Neural cell (in vitro differentiated cells): ENCODE measurements around the gene EEF1AKMT3. TPM values are rescaled to one million over a fixed set of nuclear protein-coding genes. Genes with fewer than 3 reads are reported as not detected.

Experiments used
- H2AFZ ChIP-seq: fragments of 200-600, 300-800 bp; sonication (generic), shearing (Covaris generic); 2 replicates; pipeline ENCODE4 v1.6.0; 2014; ENCODE audit warnings: low read depth, mild to moderate bottlenecking, antibody characterized with exemption, low read length, moderate library complexity
- H3F3A ChIP-seq: fragments of 200-600 bp; shearing (Covaris generic); 2 replicates; pipeline ENCODE4 v1.6.1; 2016; ENCODE audit warnings: mild to moderate bottlenecking, moderate library complexity, mixed read lengths, antibody characterized with exemption, low read length; ENCODE audit not compliant: insufficient read depth, poor library complexity, severe bottlenecking
- H3K27ac ChIP-seq: fragments of 200-600, 300-800 bp; sonication (generic), shearing (Covaris generic); 2 replicates; pipeline ENCODE4 v1.5.1; 2014; ENCODE audit warnings: mild to moderate bottlenecking, low read length, moderate library complexity
- H3K27me3 ChIP-seq: fragments of 300-800, 200-600 bp; sonication (generic), shearing (Covaris generic); 2 replicates; pipeline ENCODE4 v1.6.0; 2014; ENCODE audit warnings: mild to moderate bottlenecking, low read depth, low read length, moderate library complexity; ENCODE audit not compliant: insufficient read depth
- H3K36me3 ChIP-seq: fragments of 300-800, 200-600 bp; sonication (generic), shearing (Covaris generic); 2 replicates; pipeline ENCODE4 v1.5.1; 2014; ENCODE audit warnings: mild to moderate bottlenecking, antibody characterized with exemption, low read length, moderate library complexity; ENCODE audit not compliant: insufficient read depth
- H3K4me2 ChIP-seq: fragments of 300-800, 200-600 bp; sonication (generic), shearing (Covaris generic); 2 replicates; pipeline ENCODE4 v1.6.0; 2014; ENCODE audit warnings: mild to moderate bottlenecking, low read length
- H3K4me3 ChIP-seq: fragments of 300-800, 200-600 bp; sonication (generic), shearing (Covaris generic); 2 replicates; pipeline ENCODE4 v1.5.1; 2014; ENCODE audit warnings: mild to moderate bottlenecking, low read length, moderate library complexity
- H3K79me2 ChIP-seq: fragments of 200-600 bp; shearing (Covaris generic); replicated peaks from 2 replicates; pipeline ENCODE4 v1.6.0; 2014; ENCODE audit warnings: mild to moderate bottlenecking, low read length, moderate library complexity; ENCODE audit not compliant: insufficient read depth
- H3K9ac ChIP-seq: fragments of 300-800, 200-600 bp; sonication (generic), shearing (Covaris generic); 2 replicates; pipeline ENCODE4 v1.6.1; 2016; ENCODE audit warnings: mild to moderate bottlenecking, low read length, mixed read lengths
- H3K9me2 ChIP-seq: fragments of 200-600 bp; shearing (Covaris generic); 2 replicates; pipeline ENCODE4 v1.6.1; 2016; ENCODE audit warnings: mild to moderate bottlenecking, low read length, mixed read lengths; ENCODE audit not compliant: insufficient read depth
- H3K9me3 ChIP-seq: fragments of 200-600, 300-800 bp; sonication (generic), shearing (Covaris generic); 2 replicates; pipeline ENCODE4 v1.6.1; 2016; ENCODE audit warnings: mild to moderate bottlenecking, mixed run types, low read length, moderate library complexity, mixed read lengths
- H4K20me1 ChIP-seq: fragments of 200-600 bp; shearing (Covaris generic); 2 replicates; pipeline ENCODE4 v1.6.1; 2016; ENCODE audit warnings: mild to moderate bottlenecking, mixed run types; ENCODE audit not compliant: insufficient read depth
- EP300 ChIP-seq: fragments of 450-650 bp; conservative IDR thresholded peaks from 2 replicates; pipeline ENCODE4 v1.6.1; 2014; ENCODE audit warnings: antibody characterized with exemption, mild to moderate bottlenecking, moderate library complexity; ENCODE audit not compliant: poor library complexity, severe bottlenecking
- EZH2 ChIP-seq: fragments of 200-600, 300-800 bp; shearing (Covaris generic), sonication (generic); IDR thresholded peaks from 2 replicates; pipeline ENCODE4 v1.6.1; 2014; ENCODE audit warnings: antibody characterized with exemption, low read length, borderline replicate concordance, mild to moderate bottlenecking; ENCODE audit not compliant: insufficient read depth, poor library complexity, severe bottlenecking
- MXI1 ChIP-seq: fragments of 450-650 bp; conservative IDR thresholded peaks from 2 replicates; pipeline ENCODE4 v1.6.1; 2014; ENCODE audit warnings: antibody characterized with exemption, mild to moderate bottlenecking; ENCODE audit not compliant: poor library complexity, severe bottlenecking
- POLR2AphosphoS5 ChIP-seq: IDR thresholded peaks from 2 replicates; pipeline ENCODE4 v1.6.1; 2012
- RAD21 ChIP-seq: fragments of 450-650 bp; conservative IDR thresholded peaks from 2 replicates; pipeline ENCODE4 v1.6.1; 2014; ENCODE audit warnings: antibody characterized with exemption, mild to moderate bottlenecking, moderate library complexity
- SMC3 ChIP-seq: fragments of 450-650 bp; conservative IDR thresholded peaks from 2 replicates; pipeline ENCODE4 v1.6.1; 2014; ENCODE audit warnings: antibody characterized with exemption, mild to moderate bottlenecking, moderate library complexity; ENCODE audit not compliant: poor library complexity
- TAF1 ChIP-seq: IDR thresholded peaks from 2 replicates; pipeline ENCODE4 v1.6.1; 2012; ENCODE audit warnings: low read depth
- polyA plus RNA-seq: library from polyadenylated mRNA; depleted of rRNA; stranded (reverse); fragments of >200 nt; gene quantifications from 2 replicates; pipeline ENCODE4 v1.2.3, GENCODE V29; 2014
- TF ChIP-seq, protein P1 (sequence below): IDR thresholded peaks from 2 replicates; pipeline ENCODE4 v1.6.1; 2012; ENCODE audit warnings: borderline replicate concordance
- TF ChIP-seq, protein P2 (sequence below): fragments of 450-650 bp; IDR thresholded peaks from 2 replicates; pipeline ENCODE4 v1.5.1; 2014; ENCODE audit warnings: antibody characterized with exemption, mild to moderate bottlenecking, moderate library complexity; ENCODE audit not compliant: poor library complexity, severe bottlenecking

The EEF1AKMT3 gene
- polyA plus RNA-seq, 1 donor from 2014 or later, result 1.6 TPM

DNA sequence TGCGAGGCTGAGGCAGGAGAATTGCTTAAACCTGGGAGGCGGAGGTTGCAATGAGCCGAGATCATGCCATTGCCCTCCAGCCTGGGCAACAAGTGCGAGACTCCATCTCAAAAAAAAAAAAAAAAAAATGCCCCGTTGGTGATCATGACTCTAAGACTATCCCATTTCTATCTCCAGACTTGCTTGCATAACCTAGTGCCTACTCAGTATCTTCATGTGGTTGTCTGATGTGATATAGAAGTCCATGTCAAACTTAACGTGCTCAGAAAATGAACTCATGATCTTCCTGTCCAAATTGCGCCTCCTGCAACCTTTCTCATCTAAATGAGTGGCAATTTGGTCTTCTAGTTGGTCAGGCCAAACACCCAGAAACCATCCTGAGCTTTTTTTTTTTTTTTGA lies 5.5 kb downstream of the EEF1AKMT3 start:
- Histone ChIP-seq H3K9me2 (no peaks in the 10 kb centered on the region), H3K9me3 (no peaks in the 10 kb centered on the region), H3K36me3 (no peaks in the 10 kb centered on the region), H2AFZ (no peak overlapping the region), H4K20me1 (no peaks in the 10 kb centered on the region), H3K9ac (no peak overlapping the region), H3K27me3 (no peaks in the 10 kb centered on the region), H3K27ac (no peak overlapping the region), H3K79me2 (peaks cover 3% of the 10 kb centered on the region), H3F3A (no peaks in the 10 kb centered on the region), H3K4me3 (no peak overlapping the region), H3K4me2 (no peak overlapping the region)
- TF ChIP-seq POLR2AphosphoS5 (no peak), SMC3 (no peak), MXI1 (no peak), TAF1 (no peak), EZH2 (no peak), RAD21 (no peak), EP300 (no peak)
- TF ChIP-seq, protein P1, sequence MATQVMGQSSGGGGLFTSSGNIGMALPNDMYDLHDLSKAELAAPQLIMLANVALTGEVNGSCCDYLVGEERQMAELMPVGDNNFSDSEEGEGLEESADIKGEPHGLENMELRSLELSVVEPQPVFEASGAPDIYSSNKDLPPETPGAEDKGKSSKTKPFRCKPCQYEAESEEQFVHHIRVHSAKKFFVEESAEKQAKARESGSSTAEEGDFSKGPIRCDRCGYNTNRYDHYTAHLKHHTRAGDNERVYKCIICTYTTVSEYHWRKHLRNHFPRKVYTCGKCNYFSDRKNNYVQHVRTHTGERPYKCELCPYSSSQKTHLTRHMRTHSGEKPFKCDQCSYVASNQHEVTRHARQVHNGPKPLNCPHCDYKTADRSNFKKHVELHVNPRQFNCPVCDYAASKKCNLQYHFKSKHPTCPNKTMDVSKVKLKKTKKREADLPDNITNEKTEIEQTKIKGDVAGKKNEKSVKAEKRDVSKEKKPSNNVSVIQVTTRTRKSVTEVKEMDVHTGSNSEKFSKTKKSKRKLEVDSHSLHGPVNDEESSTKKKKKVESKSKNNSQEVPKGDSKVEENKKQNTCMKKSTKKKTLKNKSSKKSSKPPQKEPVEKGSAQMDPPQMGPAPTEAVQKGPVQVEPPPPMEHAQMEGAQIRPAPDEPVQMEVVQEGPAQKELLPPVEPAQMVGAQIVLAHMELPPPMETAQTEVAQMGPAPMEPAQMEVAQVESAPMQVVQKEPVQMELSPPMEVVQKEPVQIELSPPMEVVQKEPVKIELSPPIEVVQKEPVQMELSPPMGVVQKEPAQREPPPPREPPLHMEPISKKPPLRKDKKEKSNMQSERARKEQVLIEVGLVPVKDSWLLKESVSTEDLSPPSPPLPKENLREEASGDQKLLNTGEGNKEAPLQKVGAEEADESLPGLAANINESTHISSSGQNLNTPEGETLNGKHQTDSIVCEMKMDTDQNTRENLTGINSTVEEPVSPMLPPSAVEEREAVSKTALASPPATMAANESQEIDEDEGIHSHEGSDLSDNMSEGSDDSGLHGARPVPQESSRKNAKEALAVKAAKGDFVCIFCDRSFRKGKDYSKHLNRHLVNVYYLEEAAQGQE, result no peak
- TF ChIP-seq, protein P2, sequence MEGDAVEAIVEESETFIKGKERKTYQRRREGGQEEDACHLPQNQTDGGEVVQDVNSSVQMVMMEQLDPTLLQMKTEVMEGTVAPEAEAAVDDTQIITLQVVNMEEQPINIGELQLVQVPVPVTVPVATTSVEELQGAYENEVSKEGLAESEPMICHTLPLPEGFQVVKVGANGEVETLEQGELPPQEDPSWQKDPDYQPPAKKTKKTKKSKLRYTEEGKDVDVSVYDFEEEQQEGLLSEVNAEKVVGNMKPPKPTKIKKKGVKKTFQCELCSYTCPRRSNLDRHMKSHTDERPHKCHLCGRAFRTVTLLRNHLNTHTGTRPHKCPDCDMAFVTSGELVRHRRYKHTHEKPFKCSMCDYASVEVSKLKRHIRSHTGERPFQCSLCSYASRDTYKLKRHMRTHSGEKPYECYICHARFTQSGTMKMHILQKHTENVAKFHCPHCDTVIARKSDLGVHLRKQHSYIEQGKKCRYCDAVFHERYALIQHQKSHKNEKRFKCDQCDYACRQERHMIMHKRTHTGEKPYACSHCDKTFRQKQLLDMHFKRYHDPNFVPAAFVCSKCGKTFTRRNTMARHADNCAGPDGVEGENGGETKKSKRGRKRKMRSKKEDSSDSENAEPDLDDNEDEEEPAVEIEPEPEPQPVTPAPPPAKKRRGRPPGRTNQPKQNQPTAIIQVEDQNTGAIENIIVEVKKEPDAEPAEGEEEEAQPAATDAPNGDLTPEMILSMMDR, result no peak

- no peaks in the 10 kb centered on the region for H3K9me3 ChIP-seq
- no peaks in the 10 kb centered on the region for H3K27me3 ChIP-seq
- H3K27ac ChIP-seq, result no peak overlapping the region
- no peaks in the 10 kb centered on the region for H3F3A ChIP-seq
- TF ChIP-seq SMC3 (no peak), TAF1 (no peak), RAD21 (no peak), EZH2 (no peak), MXI1 (no peak), POLR2AphosphoS5 (no peak), EP300 (no peak)
- TF ChIP-seq, protein P1, result no peak
- TF ChIP-seq, protein P2, result no peak
- H3K4me3 ChIP-seq, result no peak overlapping the region
- H3K79me2 ChIP-seq, result peaks cover 10% of the 10 kb centered on the region
- no peak overlapping the region for H3K9ac ChIP-seq
- no peaks in the 10 kb centered on the region for H3K9me2 ChIP-seq
- no peaks in the 10 kb centered on the region for H3K36me3 ChIP-seq
- no peak overlapping the region for H3K4me2 ChIP-seq
- H4K20me1 ChIP-seq, result no peaks in the 10 kb centered on the region
- no peak overlapping the region for H2AFZ ChIP-seq
These were observed 7.3 kb downstream of the EEF1AKMT3 start for GRCh38 chr12:57779736-57780135.
